HCT116 (cell line): ENCODE data around the gene NYAP1. TPM values are rescaled to one million over a fixed set of nuclear protein-coding genes. Genes with fewer than 3 reads are reported as not detected.
A peak's percentile ranks its signal among the peaks of the same experiment; 100 is the strongest.

ENCODE experiments used
- ATAC-seq: fragments of 200-7000 bp; cut with Tn5 transposase; 2 replicates; pipeline ENCODE4 v1.9.1; 2020; ENCODE audit warnings: mild to moderate bottlenecking, moderate library complexity
- BruUV-seq: library from RNA; stranded (reverse); fragments of 400-500 nt; replicated peaks from 2 replicates; lab custom pipeline; 2021; lab: Mats Ljungman, UMichigan
- CTCF ChIA-PET: fragments of 300-600 bp; sonication (Branson Sonifier 250); formaldehyde crosslinking; loops from one replicate; lab custom pipeline; 2021; ENCODE audit warnings: antibody characterized with exemption; lab: Charles Lee
- POLR2A ChIA-PET: fragments of 300-600, 350-600 bp; sonication (Branson Sonifier 250); formaldehyde crosslinking; loops from one replicate; lab custom pipeline; 2021; ENCODE audit warnings: antibody characterized with exemption; lab: Charles Lee
- RAD21 ChIA-PET, 2 experiments: fragments of 300-600 bp; sonication (Branson Sonifier 250); formaldehyde crosslinking; loops; one replicate each; lab custom pipeline; 2023; ENCODE audit warnings: low total read pairs in 2 of 2; ENCODE audit not compliant: uncharacterized antibody in 2 of 2, unreplicated experiment in 2 of 2, low non-redundant PET in 1 of 2; lab: Charles Lee
- DNase-seq: peaks from one replicate; pipeline ENCODE4 v3.0.0-alpha.2; 2010; ENCODE audit warnings: low read depth, low spot score
- H2AFZ ChIP-seq: fragments of 200-600 bp; shearing (Covaris generic), sonication (generic); 2 replicates; pipeline ENCODE4 v1.6.1; 2017; ENCODE audit warnings: low read depth, mixed run types, mixed read lengths, antibody characterized with exemption, low read length; ENCODE audit not compliant: poor library complexity, severe bottlenecking
- H3K27ac ChIP-seq: 2 replicates; pipeline ENCODE4 v1.5.1; 2012; ENCODE audit warnings: low read depth, low read length
- H3K27me3 ChIP-seq: fragments of 200-600 bp; sonication (generic); 2 replicates; pipeline ENCODE4 v1.6.1; 2016; ENCODE audit warnings: mixed run types, low read length, mixed read lengths; ENCODE audit not compliant: insufficient read depth
- H3K36me3 ChIP-seq, 2 experiments: fragments of 200-500 bp in 1 of 2; fragments of 200-600 bp in 1 of 2; sonication (Bioruptor generic) in 1 of 2; sonication (generic) in 1 of 2; 2 replicates each; pipeline versions ENCODE4 v1.5.1 to v1.6.1; 2014 to 2016; ENCODE audit warnings: low read length in 2 of 2, inconsistent platforms in 1 of 2, mixed read lengths in 1 of 2, mixed run types in 1 of 2; ENCODE audit not compliant: insufficient read depth in 2 of 2, control insufficient read depth in 1 of 2
- H3K4me1 ChIP-seq, 2 experiments: fragments of 200-600 bp in 1 of 2; sonication (generic) in 1 of 2; 2 replicates each; pipeline versions ENCODE4 v1.5.1 to v1.6.1; 2012 to 2017; ENCODE audit warnings: low read length in 2 of 2, inconsistent platforms in 1 of 2, mild to moderate bottlenecking in 1 of 2, mixed read lengths in 1 of 2, mixed run types in 1 of 2, moderate library complexity in 1 of 2; ENCODE audit not compliant: insufficient read depth in 2 of 2, control insufficient read depth in 1 of 2
- H3K4me2 ChIP-seq: fragments of 200-600 bp; sonication (generic); 2 replicates; pipeline ENCODE4 v1.6.1; 2017; ENCODE audit warnings: mixed run types, low read length, mixed read lengths
- H3K4me3 ChIP-seq, 2 experiments: fragments of 200-600 bp in 1 of 2; sonication (generic) in 1 of 2; replicated peaks in 1 of 2; 2 replicates each; pipeline ENCODE4 v1.5.1; 2011 to 2016; ENCODE audit warnings: low read length in 2 of 2, control low read depth in 1 of 2, low read depth in 1 of 2, mild to moderate bottlenecking in 1 of 2, mixed read lengths in 1 of 2, mixed run types in 1 of 2
- H3K79me2 ChIP-seq: fragments of 200-600 bp; sonication (generic); 2 replicates; pipeline ENCODE4 v1.6.1; 2017; ENCODE audit warnings: mild to moderate bottlenecking, mixed run types, low read length, moderate library complexity, mixed read lengths; ENCODE audit not compliant: insufficient read depth
- H3K9ac ChIP-seq: fragments of 200-600 bp; sonication (generic); 2 replicates; pipeline ENCODE4 v1.6.1; 2016; ENCODE audit warnings: low read length, mixed read lengths
- H3K9me2 ChIP-seq: fragments of 200-600 bp; sonication (generic), shearing (Covaris generic); 2 replicates; pipeline ENCODE4 v1.6.1; 2017; ENCODE audit warnings: mixed run types, mild to moderate bottlenecking, moderate library complexity; ENCODE audit not compliant: insufficient read depth
- H3K9me3 ChIP-seq, 2 experiments: fragments of 200-500 bp in 1 of 2; fragments of 200-600 bp in 1 of 2; sonication (Bioruptor generic) in 1 of 2; sonication (generic) in 1 of 2; 2 replicates each; pipeline ENCODE4 v1.6.1; 2014 to 2017; ENCODE audit warnings: low read length in 2 of 2, mixed read lengths in 2 of 2, inconsistent platforms in 1 of 2, low read depth in 1 of 2, mild to moderate bottlenecking in 1 of 2, mixed run types in 1 of 2, moderate library complexity in 1 of 2; ENCODE audit not compliant: control insufficient read depth in 1 of 2, insufficient read depth in 1 of 2
- H4K20me1 ChIP-seq: fragments of 200-600 bp; sonication (generic), shearing (Covaris generic); 2 replicates; pipeline ENCODE4 v1.6.1; 2017; ENCODE audit warnings: mixed run types, mild to moderate bottlenecking, moderate library complexity; ENCODE audit not compliant: insufficient read depth
- ATF3 ChIP-seq: IDR thresholded peaks from 2 replicates; pipeline ENCODE4 v1.6.1; 2012
- CTCF ChIP-seq, 3 experiments: fragments of 200-600 bp in 1 of 3; sonication (generic) in 1 of 3; IDR thresholded peaks in 2 of 3; conservative IDR thresholded peaks in 1 of 3; 2 replicates each; pipeline ENCODE4 v1.5.1; 2012 to 2017; ENCODE audit warnings: low read depth in 2 of 3, low read length in 2 of 3, antibody characterized with exemption in 1 of 3, borderline replicate concordance in 1 of 3, control low read depth in 1 of 3, mild to moderate bottlenecking in 1 of 3, mixed read lengths in 1 of 3, mixed run types in 1 of 3, moderate library complexity in 1 of 3; ENCODE audit not compliant: insufficient read depth in 1 of 3
- POLR2A ChIP-seq: IDR thresholded peaks from 2 replicates; pipeline ENCODE4 v1.7.0; 2011; ENCODE audit warnings: borderline replicate concordance; ENCODE audit not compliant: insufficient read depth, insufficient read length; ENCODE audit errors: extremely low read depth
- POLR2AphosphoS5 ChIP-seq: IDR thresholded peaks from 2 replicates; pipeline ENCODE4 v1.6.1; 2011; ENCODE audit warnings: mild to moderate bottlenecking, low read depth, low read length, moderate library complexity
- RAD21 ChIP-seq: IDR thresholded peaks from 2 replicates; pipeline ENCODE4 v1.6.1; 2012; ENCODE audit warnings: low read depth, mild to moderate bottlenecking
- ZNF274 ChIP-seq: fragments of 200-500 bp; sonication (Bioruptor generic); IDR thresholded peaks from 2 replicates; pipeline ENCODE4 v1.6.1; 2014; ENCODE audit warnings: mild to moderate bottlenecking, low read depth, low read length, inconsistent platforms
- intact Hi-C: fragments of 100-400 bp; cut with micrococcal nuclease; formaldehyde crosslinking; loops from 2 replicates; pipeline ENCODE4 v1.10.0; 2022
- total RNA-seq: library from RNA; stranded (reverse); gene quantifications from one replicate; pipeline ENCODE4 v1.2.1, GENCODE V29; 2021; ENCODE audit not compliant: unreplicated experiment

Gene NYAP1
- total RNA-seq, 1 experiment from 2014 or later, result 6.7 TPM

- intact Hi-C loops, result loop anchor here (1.0 to 2.0 kb wide), 3 partner anchors 90 to 383 kb away; partner anchors contain the start of gene SLC12A9
- no peak overlapping the region for H2AFZ ChIP-seq
- H3K4me3 ChIP-seq, result no peak overlapping the region
- no peaks in the 10 kb centered on the region for H3K79me2 ChIP-seq
- H3K27ac ChIP-seq, result peak overlapping the region; percentile 52
- no TSS peak for BruUV-seq
- CTCF ChIA-PET, result interaction anchor here (0.5 to 3.4 kb wide), 14 partner anchors 10 to 383 kb away, joined by 3 to 31 read pairs (median 3); partner anchors contain the start of genes FBXO24, GIGYF1, LRCH4 and SLC12A9
- RAD21 ChIA-PET, result interaction anchor here (0.6 to 0.8 kb wide), 2 partner anchors 10 to 85 kb away, joined by 4 read pairs; no protein-coding TSS in a partner anchor
- H3K9me2 ChIP-seq, result no peaks in the 10 kb centered on the region
- ATAC-seq (peak; percentile 85), DNase-seq (no peak)
- POLR2A ChIA-PET, result interaction anchor here (0.7 kb wide), 1 partner anchor 90 kb away, joined by 3 read pairs; no protein-coding TSS in a partner anchor
- no peak overlapping the region for H3K4me2 ChIP-seq
- no peak overlapping the region for H3K9ac ChIP-seq
- 0 out of 4 replicates have a peak, but pooled peaks cover 0 to 2% of the 10 kb centered on the region in 2 experiments for H3K36me3 ChIP-seq
- no peaks in the 10 kb centered on the region for H4K20me1 ChIP-seq
- TF ChIP-seq RAD21, result peak; percentile 93
- TF ChIP-seq POLR2A, result no peak
- TF ChIP-seq ZNF274, result no peak
- TF ChIP-seq POLR2AphosphoS5, result no peak
- TF ChIP-seq CTCF (IDR thresholded peaks at IDR 0.05 in 2 of 3, conservative IDR thresholded peaks at IDR 0.05 in 1 of 3; ENCODE audit: borderline replicate concordance in 1 of 3, insufficient read depth in 1 of 3, low read depth in 2 of 3, low read length in 2 of 3), result peak; percentile 80 to 95 (median 91)
- TF ChIP-seq ATF3, result no peak
- no peaks in the 10 kb centered on the region for H3K27me3 ChIP-seq
- no peaks in the 10 kb centered on the region for H3K9me3 ChIP-seq
- H3K4me1 ChIP-seq, result peaks cover 22 to 43% of the 10 kb centered on the region in 2 experiments
Measured at GRCh38 chr7:100469227-100470044, 14.3 kb upstream of the NYAP1 start.
